ENCODE results near the gene SYPL1.

SYPL1 gene

GRCh38 chr7:106089647-106090046 lies 22.5 kb downstream of the SYPL1 start:
- no peak for DNase-seq

- no peak for DNase-seq
Measured at GRCh38 chr7:106088014-106088413, 24.1 kb downstream of the SYPL1 start.

GRCh38 chr7:106086062-106086461 lies 26.1 kb downstream of the SYPL1 start:
- no peak for DNase-seq

GRCh38 chr7:106085015-106085414 lies 27.1 kb downstream of the SYPL1 start:
- DNase-seq, result no peak

GRCh38 chr7:106083717-106084116 lies 28.4 kb downstream of the SYPL1 start:
- no peak for DNase-seq

- no peak for DNase-seq
Measured at GRCh38 chr7:106082087-106082854, 29.8 kb downstream of the SYPL1 start.

GRCh38 chr7:106080300-106080987 lies 31.7 kb downstream of the SYPL1 start:
- DNase-seq, result no peak

DNA sequence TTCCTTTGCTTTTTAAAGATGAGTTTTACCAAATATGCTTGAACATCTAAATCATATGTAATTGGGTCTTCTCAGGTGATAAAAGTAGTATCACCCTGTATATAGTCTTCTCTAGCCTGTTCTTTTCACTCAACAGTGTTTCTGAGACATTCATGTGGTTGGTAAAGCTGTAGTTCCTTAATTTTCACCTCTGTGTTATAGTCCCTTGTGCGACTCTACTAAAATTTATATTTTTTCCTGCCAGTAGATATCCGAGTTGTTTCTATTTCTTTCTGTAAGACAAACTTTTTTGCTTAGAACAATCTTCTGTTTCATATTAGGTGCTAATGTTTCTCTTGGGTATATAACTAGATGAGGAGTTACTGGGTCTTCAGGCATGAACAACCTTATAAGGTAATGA lies 35.6 kb downstream of the SYPL1 start:
- DNase-seq, result no peak

- DNase-seq, result no peak
Measured at GRCh38 chr7:106075937-106076336, 36.2 kb downstream of the SYPL1 start.

GRCh38 chr7:106074257-106074656 lies 37.9 kb downstream of the SYPL1 start:
- no peak for DNase-seq

- no peak for DNase-seq
Measured at GRCh38 chr7:106073701-106074100, 38.4 kb downstream of the SYPL1 start.

GRCh38 chr7:106072715-106073091 lies 39.4 kb downstream of the SYPL1 start:
- DNase-seq, result no peak

GRCh38 chr7:106071999-106072714 lies 40.0 kb downstream of the SYPL1 start:
- no peak for DNase-seq

- DNase-seq, result peak; percentile 55
Measured at GRCh38 chr7:106071356-106071998, 40.6 kb downstream of the SYPL1 start.

- DNase-seq, result no peak
Measured at GRCh38 chr7:106070567-106071254, 41.4 kb downstream of the SYPL1 start.

GRCh38 chr7:106070201-106070551 lies 41.9 kb downstream of the SYPL1 start:
- DNase-seq, result no peak

- DNase-seq, result no peak
Measured at GRCh38 chr7:106069471-106070200, 42.5 kb downstream of the SYPL1 start.

GRCh38 chr7:106068986-106069385 lies 43.1 kb downstream of the SYPL1 start:
- DNase-seq, result no peak

DNA sequence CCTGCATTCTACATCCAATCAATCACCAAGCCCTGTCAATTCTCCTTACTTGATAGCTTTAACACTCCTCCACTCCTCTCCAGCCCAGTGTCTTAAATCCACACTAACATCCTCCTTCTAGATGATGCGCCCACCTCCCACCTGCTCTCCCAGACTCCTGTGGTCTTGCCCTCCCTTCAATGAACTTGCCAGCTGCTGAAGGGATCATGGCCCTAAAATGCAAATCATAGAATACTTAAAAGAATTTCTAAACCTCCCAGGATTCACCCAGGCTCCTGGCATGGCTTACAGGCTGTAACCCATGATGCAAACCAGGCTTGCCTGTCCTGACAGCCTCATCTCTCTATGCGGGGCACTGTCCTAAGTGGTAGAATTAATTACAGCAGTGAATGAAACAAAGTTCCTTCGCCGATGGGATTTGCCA lies 43.6 kb downstream of the SYPL1 start:
- no peak for DNase-seq

- no peak for DNase-seq
Measured at GRCh38 chr7:106067678-106068077, 44.4 kb downstream of the SYPL1 start.

DNA sequence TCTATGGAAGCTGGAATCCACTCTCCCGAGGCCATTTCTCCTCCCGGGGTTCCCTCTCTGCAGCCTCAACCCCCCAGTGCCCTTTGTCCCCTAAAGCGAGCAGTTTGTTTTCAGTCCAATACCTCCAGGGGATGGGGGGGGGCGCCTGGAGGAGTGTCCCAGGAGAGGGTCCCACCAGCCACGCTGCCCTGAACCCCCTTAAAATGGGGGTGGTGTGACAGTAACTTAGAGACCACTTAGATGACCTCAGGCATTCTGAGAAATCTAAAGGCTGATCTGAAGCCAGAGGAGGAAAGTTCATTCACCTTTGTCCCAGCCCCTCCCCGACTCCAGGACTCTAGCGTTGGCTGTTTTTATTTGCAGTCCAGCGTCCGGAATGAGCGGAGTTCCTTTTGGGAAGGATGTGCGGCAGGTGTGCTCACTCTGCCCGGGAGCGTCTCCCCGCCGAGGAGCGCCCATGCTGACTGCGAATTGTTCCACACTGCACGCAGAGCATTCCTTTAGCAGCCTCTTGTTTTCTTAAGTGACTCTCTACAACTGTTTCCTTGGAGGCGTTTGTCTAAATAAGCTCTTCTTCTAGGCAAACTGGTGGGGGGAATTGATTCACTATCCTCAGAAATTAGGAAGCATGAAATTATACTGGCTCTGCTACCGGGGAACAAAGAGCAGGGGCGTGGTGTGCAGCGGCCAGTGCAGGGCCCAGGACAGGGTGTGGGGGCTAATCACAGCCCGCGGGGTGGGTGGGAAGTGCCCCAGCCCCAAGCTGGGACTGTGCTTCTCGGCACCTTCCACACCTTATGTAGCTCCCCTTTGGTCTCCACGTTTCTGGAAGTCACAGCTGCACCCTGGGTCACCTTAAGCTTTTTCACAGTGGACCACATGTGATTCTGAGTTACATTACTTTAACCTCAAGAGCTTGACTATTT lies 46.3 kb downstream of the SYPL1 start:
- no peak for DNase-seq
